NCI-H146 treated with DMSO at 0.1 percent for 48 hours (cell line): ENCODE results near the gene DVL3.
A peak's percentile ranks its signal among the peaks of the same experiment; 100 is the strongest.

Source experiments
- DNase-seq: peaks from one replicate; lab custom pipeline; 2025; ENCODE audit not compliant: unreplicated experiment; lab: John Stamatoyannopoulos, UW

DVL3 gene

GRCh38 chr3:184176377-184177330, 21.5 kb downstream of the DVL3 start:
- DNase-seq: no peak

- no peak for DNase-seq
Observed at GRCh38 chr3:184177331-184177731, 22.2 kb downstream of the DVL3 start.

- no peak for DNase-seq
Observed at GRCh38 chr3:184177767-184178306, 22.7 kb downstream of the DVL3 start.

- no peak for DNase-seq
Observed at GRCh38 chr3:184178521-184179138, 23.5 kb downstream of the DVL3 start.

GRCh38 chr3:184180165-184180564, 25.0 kb downstream of the DVL3 start:
- no peak for DNase-seq

- DNase-seq: no peak
Observed at GRCh38 chr3:184181596-184181995, 26.4 kb downstream of the DVL3 start.

- no peak for DNase-seq
Observed at GRCh38 chr3:184183679-184184078, 28.5 kb downstream of the DVL3 start.

GRCh38 chr3:184184546-184185230, 29.5 kb downstream of the DVL3 start:
- DNase-seq: no peak

- peak; percentile 100 for DNase-seq
Observed at GRCh38 chr3:184185461-184186183, 30.4 kb downstream of the DVL3 start.

GRCh38 chr3:184186184-184186901, 31.2 kb downstream of the DVL3 start, which contains the start of gene ABCF3:
Gene ABCF3 (plus strand): TSS chr3:184186199. CDS start chr3:184186208, 9 bp downstream.
- DNase-seq: peak; percentile 49

GRCh38 chr3:184186902-184187207, 31.7 kb downstream of the DVL3 start:
- DNase-seq: no peak

GRCh38 chr3:184188080-184188479, 32.9 kb downstream of the DVL3 start:
- no peak for DNase-seq

- no peak for DNase-seq
Observed at GRCh38 chr3:184189421-184189820, 34.2 kb downstream of the DVL3 start.

GRCh38 chr3:184192889-184193288, 37.7 kb downstream of the DVL3 start:
- no peak for DNase-seq

- no peak for DNase-seq
Observed at GRCh38 chr3:184193991-184194539, 38.9 kb downstream of the DVL3 start.

GRCh38 chr3:184196536-184196935, 41.4 kb downstream of the DVL3 start:
- DNase-seq: no peak

GRCh38 chr3:184198509-184198908, 43.3 kb downstream of the DVL3 start:
- DNase-seq: no peak

- no peak for DNase-seq
Observed at GRCh38 chr3:184200825-184201224, 45.6 kb downstream of the DVL3 start.

GRCh38 chr3:184203526-184203925, 48.3 kb downstream of the DVL3 start:
- DNase-seq: no peak
